OCI-LY1 (cell line): ENCODE results near the gene PARD3B.

Experiments
- EZH2 ChIP-seq: fragments of 200-600 bp; sonication (generic), shearing (Covaris generic); IDR thresholded peaks from 2 replicates; pipeline ENCODE4 v1.8.0; 2017; ENCODE audit warnings: borderline replicate concordance, mixed run types, mild to moderate bottlenecking, antibody characterized with exemption, low read length, moderate library complexity, mixed read lengths
- TF ChIP-seq, protein P1 (sequence below): fragments of 200-600 bp; sonication (generic), shearing (Covaris generic); IDR thresholded peaks from 2 replicates; pipeline ENCODE4 v1.5.1; 2017; ENCODE audit warnings: mild to moderate bottlenecking, antibody characterized with exemption, low read length, moderate library complexity, mixed read lengths

- TF ChIP-seq, protein P1, sequence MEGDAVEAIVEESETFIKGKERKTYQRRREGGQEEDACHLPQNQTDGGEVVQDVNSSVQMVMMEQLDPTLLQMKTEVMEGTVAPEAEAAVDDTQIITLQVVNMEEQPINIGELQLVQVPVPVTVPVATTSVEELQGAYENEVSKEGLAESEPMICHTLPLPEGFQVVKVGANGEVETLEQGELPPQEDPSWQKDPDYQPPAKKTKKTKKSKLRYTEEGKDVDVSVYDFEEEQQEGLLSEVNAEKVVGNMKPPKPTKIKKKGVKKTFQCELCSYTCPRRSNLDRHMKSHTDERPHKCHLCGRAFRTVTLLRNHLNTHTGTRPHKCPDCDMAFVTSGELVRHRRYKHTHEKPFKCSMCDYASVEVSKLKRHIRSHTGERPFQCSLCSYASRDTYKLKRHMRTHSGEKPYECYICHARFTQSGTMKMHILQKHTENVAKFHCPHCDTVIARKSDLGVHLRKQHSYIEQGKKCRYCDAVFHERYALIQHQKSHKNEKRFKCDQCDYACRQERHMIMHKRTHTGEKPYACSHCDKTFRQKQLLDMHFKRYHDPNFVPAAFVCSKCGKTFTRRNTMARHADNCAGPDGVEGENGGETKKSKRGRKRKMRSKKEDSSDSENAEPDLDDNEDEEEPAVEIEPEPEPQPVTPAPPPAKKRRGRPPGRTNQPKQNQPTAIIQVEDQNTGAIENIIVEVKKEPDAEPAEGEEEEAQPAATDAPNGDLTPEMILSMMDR = no peak
- no peak for TF ChIP-seq EZH2
These were observed 832.0 kb downstream of the PARD3B start for GRCh38 chr2:205377324-205377723.
